Measurements from ENCODE around the gene DUS4L. TPM values are rescaled to one million over a fixed set of nuclear protein-coding genes. Genes with fewer than 3 reads are reported as not detected.

DUS4L gene, protein sequence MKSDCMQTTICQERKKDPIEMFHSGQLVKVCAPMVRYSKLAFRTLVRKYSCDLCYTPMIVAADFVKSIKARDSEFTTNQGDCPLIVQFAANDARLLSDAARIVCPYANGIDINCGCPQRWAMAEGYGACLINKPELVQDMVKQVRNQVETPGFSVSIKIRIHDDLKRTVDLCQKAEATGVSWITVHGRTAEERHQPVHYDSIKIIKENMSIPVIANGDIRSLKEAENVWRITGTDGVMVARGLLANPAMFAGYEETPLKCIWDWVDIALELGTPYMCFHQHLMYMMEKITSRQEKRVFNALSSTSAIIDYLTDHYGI
- total RNA-seq = 10.6 and 13.2 TPM in 2 replicates

DNA sequence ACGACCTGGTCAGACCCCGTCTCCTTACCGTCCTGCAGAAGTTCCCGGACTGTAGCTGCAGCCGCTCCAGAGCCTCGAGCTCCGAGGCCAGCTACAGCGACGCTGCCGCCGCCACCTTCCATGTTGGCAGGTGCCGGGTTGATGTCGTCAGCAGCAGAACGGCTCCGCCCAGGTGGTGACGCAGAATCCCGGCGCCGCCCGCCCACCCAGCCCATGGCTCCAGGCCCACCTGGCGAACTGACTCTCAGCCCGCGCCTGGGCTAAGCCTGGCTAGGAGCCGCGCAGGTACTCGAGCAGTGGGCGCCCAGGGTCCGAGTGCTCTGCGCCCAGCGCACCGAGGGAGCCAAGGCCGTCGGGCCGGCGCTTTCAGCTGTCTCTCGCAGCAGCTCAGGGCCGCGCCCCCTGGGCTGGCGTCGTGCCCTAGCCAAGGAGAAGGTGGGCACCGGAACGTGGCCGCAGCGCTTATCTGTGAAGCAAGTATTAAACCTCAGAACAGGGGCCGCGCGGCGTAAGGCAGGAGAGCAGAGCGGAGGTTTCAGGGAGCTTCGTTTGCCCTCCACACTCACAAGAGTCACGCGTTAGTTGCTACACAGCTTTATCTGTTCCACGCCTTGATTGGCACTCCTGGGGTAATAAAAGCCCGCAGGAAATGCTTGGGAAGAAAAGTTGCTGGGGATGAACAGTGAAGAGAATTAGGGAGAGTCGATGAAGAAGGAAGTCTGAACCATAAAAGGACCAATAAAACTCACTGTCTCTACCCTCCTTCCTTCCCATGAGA, at the start of gene DUS4L, which contains the start of gene COG5:
Gene DUS4L, plus strand, starts transcription at position 197 of the 778 bp plus-strand sequence. CDS start 3,100 bp downstream, outside the sequence.
Gene COG5, minus strand, starts transcription at position 146 of the 778 bp plus-strand sequence. Its CDS starts 24 bp downstream, at position 122.

DNA sequence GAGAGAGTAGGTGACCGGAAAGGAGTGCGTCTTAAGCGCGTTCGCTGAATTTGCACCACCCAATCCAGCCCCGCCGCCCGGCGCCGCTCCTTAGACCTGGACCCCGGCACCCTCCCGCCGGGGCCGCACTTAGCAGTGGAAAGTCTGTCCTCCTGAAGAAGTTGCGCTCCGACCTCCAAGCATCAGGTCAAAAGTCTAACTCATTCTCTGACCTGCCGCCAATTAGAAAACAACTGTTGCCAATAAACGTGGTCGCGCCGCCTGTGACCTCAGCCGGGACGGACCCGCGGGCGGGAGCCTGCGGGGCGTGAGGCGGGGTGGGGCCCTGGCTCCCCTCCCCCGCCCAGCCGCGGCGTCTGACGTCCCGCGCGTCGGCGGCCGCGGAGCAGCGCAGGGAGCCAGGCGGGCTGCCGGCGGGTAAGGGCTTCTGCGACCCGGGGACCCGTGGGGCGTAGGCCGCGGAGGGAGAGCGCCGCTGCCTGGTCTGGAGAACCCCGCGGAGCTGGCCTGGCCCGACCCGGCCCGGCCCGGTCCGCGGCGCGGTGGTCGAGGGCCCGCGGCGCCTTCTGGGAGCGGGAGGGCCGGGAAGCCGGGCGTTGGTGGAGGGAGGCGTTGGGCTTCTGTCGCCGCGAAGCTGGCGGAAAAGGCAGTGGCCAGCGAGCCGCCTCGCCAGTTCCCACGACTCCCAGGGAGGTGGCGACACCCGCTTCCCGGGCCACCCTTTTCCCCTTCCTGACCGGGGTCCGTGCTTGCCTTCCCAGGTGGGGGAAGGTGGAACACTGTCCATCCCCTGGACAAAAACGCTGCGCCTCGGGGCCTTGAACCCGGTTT, 16.3 kb downstream of the DUS4L start, which contains the start of gene BCAP29:
Gene BCAP29, plus strand, starts transcription at position 362 of the 831 bp plus-strand sequence. CDS start 527 bp downstream, outside the sequence.

Other genes starting within 250 kb of the DUS4L start
- not detected in 2 replicates for gene GPR22, start 93.9 kb upstream of the DUS4L start, total RNA-seq
- 32.3 and 37.7 TPM in 2 replicates for gene COG5, start 51 bp upstream of the DUS4L start, total RNA-seq
- 22.4 and 35.9 TPM in 2 replicates for gene BCAP29, start 16.3 kb downstream of the DUS4L start, total RNA-seq
- gene SLC26A4, start 96.9 kb downstream of the DUS4L start, total RNA-seq = 0.72 and 1.3 TPM in 2 replicates
- gene CBLL1, start 180.2 kb downstream of the DUS4L start, total RNA-seq = 10.4 and 12.4 TPM in 2 replicates
- not detected in 2 replicates for gene SLC26A3, start 239.3 kb downstream of the DUS4L start, total RNA-seq